Skeletal muscle cell (primary cell): ENCODE measurements around the gene SLC30A7.

ENCODE experiments used
- DNase-seq: peaks from one replicate; pipeline ENCODE4 v3.0.0-alpha.2; 2010; ENCODE audit warnings: low read depth
- H3K4me3 ChIP-seq: 2 replicates; pipeline ENCODE4 v1.5.1; 2011; ENCODE audit warnings: low read depth, mild to moderate bottlenecking, control low read depth, low read length, moderate library complexity

The SLC30A7 gene

DNA sequence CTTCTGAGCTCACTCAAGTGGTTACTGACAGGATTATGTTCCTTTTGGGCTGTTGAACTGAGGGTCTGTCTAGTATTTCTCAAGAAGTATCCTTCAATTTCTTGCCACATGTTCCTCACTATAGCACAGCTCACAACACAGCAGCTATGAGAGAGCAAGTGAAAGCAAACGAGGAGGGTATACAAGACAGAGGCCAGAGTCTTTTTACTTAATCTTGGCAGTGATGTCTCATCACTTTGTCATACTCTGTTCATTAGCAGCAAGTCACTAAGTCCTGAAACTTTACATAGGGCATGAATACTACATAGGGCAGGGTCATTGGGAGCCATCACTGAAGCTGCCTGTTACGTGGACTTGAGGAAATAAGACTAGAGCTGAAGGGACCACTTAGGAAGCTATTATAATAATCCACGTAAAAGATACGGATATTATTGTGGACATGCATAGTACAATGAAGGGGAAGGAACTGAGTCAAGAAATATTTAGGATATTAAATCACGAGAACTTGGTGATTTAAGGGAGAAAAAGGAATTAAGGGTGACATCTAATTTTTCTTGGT is 63.7 kb downstream of the SLC30A7 start:
- DNase-seq: no peak
- H3K4me3 ChIP-seq: no peak overlapping the region

DNA sequence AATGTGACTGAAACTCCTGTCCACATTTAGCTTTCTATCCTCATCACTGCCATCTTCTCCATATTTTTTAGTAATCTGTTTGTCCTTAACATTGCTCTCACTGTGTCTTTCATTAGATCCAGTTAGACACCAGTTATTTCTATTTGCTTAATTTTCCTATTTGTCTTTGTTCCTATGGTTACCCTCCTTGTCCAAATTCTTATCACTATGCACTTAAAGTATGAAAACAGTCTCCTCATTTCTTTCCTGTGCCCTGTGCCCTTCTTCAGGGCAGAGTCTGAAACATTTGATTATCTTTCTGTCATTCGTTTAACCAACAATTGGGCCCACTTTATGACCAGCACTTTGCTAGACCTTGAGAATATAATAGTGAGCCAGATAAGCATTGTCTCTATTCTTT is 64.2 kb downstream of the SLC30A7 start:
- H3K4me3 ChIP-seq: no peak overlapping the region
- DNase-seq: no peak

DNA sequence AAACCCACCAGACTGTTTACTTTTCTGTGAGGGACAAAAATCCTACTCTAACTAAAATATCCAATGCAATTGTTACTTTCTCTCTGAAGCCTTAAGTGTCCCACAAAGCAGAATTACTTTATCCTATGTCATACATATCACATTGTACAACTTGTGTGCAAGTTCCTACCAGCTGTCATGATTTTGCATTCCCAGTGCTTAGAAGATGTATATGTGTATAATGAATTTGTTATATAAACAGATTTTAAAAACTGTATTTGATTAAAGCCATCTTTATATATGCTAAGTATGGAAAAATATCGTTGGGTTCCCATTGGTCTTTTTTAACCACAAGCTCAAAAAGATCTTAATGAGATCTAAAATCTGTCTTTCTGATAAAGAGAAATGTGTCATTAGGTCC is 72.7 kb downstream of the SLC30A7 start:
- no peak overlapping the region for H3K4me3 ChIP-seq
- no peak for DNase-seq

GRCh38 chr1:100969327-100969726 is 73.4 kb downstream of the SLC30A7 start:
- H3K4me3 ChIP-seq: no peak overlapping the region
- DNase-seq: no peak

DNA sequence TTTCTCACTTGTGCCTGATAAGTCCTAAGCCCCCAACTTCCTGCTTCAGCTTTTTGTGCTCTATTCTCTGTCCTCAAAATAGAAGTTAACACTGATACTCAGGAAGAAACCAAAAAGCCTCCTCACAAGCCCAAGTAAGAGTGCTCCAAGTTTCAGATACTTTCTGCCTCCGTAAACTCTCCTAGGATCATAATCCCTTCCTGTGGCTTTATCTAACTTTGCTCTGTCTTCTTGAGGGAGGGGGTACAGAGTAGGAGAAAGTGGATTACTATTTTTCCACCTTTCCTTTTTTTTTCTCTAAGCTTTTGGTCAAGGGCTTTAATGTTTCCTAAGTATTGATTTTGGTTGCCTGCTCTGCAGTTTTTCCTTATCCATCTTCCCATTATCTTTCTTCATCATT is 75.1 kb downstream of the SLC30A7 start:
- no peak overlapping the region for H3K4me3 ChIP-seq
- no peak for DNase-seq

- DNase-seq: no peak
- no peak overlapping the region for H3K4me3 ChIP-seq
These were observed 76.3 kb downstream of the SLC30A7 start for GRCh38 chr1:100972185-100972584.

DNA sequence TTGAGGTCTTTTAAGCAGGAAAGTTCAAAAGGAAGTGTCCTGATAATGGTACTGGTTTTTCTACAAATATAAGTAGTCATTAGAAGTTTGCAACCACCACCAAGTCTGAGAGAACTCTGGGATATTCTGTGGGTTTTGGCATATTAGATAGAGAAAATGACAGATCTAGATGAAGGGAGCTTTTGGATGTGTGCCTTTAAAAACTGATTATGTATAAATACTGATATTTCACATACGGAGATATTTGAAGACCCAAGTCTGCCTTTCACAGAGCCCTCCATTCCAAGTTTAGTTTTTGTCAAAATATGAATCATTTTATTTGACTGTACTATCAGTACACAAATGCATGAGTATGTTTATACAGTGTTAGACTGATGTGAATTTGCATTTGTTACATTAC is 81.0 kb downstream of the SLC30A7 start:
- H3K4me3 ChIP-seq: no peak overlapping the region

GRCh38 chr1:100979631-100980030 is 83.7 kb downstream of the SLC30A7 start:
- no peak overlapping the region for H3K4me3 ChIP-seq
- no peak for DNase-seq

More for the DNA sequence above, 81.0 kb downstream of the SLC30A7 start:
- no peak for DNase-seq

DNA sequence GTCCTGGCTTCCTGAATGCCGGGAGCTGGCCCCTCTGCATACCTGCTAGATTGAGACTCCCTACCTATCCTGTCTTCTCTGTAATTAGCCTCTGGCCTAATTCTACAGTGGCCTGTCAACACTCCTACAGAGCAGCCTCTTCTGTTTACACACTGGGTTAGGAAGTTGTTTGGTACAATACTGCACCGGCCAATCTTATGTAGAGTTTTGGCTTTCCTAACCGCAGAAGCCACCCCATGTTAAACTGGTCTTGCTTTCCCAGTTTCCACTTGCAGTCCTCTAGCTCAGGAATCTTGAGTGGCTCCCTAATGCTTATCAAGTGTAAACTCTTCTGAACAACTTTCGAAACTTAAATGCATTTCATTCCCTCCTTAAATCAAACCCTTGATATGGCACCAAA is 86.9 kb downstream of the SLC30A7 start:
- H3K4me3 ChIP-seq: no peak overlapping the region
- no peak for DNase-seq

- no peak for DNase-seq
- no peak overlapping the region for H3K4me3 ChIP-seq
These were observed 92.2 kb downstream of the SLC30A7 start for GRCh38 chr1:100988121-100988520.

DNA sequence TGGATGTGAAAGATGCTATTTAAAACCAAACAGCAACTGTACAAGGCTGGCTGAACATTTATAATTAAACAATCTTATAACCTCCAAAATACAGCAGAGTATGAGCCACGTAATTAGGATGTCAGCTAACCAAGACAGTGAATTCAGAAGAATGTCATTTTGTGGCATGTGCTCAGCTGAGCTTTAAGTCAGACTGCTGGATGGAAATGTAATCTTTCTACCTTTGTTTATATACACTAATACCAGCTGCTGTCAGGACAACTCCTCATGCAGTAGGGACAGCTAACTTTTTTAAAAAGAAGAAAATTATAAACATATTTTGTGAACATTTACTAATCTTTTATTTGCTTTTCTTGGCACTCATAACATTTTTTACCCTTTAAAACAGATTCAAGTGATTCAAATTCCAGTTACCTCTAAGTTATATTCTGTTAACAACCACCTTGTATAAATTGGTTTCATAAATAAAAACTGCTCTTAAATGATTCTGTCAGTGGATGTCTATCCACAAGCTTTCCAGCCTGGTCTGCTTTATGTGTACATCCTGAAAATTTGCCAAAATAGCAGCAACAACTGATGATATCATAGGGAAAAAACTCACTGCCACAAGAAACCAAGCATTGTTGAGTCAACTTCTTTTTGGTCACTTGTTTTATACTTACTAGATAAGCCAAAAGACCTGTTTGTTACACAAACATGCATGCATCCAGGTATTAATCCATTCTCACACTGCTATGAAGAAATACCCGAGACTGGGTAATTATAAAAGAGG is 93.6 kb downstream of the SLC30A7 start:
- DNase-seq: peak; percentile 64
- H3K4me3 ChIP-seq: no peak overlapping the region

- no peak for DNase-seq
- no peak overlapping the region for H3K4me3 ChIP-seq
These were observed 99.5 kb downstream of the SLC30A7 start for GRCh38 chr1:100995198-100995988.

- no peak overlapping the region for H3K4me3 ChIP-seq
- DNase-seq: no peak
These were observed 102.5 kb downstream of the SLC30A7 start for GRCh38 chr1:100998426-100998825.

DNA sequence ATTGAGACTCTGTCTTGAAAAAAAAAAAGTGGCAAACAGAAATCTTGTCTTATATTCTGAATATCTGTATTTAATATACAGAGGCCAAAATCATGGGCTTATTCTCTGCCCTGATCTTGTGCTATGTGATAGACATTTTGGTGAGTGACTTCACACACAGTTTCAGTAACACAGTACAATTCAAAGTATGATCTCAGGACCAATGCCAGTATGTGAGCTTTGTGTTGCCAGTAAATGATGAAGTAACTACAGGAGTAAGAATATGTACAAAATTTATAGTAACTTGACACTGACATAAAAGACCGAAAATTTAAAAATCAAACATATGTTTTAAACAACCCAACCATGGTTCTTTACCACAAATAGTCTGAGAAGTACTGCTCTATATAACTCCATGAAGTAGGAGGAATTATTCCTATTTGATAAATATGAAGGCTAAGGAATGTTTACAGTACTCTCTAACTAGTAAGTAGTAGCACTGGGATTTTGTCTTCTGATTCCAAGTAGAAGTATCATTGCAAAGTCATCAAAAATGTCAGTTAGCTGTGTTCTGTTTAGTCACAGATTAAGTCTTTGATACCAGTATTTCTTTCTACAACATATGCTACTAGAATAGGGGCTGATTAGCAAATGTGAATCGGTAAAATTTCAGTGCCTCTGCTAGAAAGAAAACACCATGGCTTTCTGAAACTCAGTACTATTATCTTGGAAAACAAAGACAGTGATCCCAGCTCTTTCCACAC is 104.4 kb downstream of the SLC30A7 start:
- no peak for DNase-seq
- no peak overlapping the region for H3K4me3 ChIP-seq

- H3K4me3 ChIP-seq: no peak overlapping the region
- DNase-seq: no peak
These were observed 106.7 kb downstream of the SLC30A7 start for GRCh38 chr1:101002551-101002950.

DNA sequence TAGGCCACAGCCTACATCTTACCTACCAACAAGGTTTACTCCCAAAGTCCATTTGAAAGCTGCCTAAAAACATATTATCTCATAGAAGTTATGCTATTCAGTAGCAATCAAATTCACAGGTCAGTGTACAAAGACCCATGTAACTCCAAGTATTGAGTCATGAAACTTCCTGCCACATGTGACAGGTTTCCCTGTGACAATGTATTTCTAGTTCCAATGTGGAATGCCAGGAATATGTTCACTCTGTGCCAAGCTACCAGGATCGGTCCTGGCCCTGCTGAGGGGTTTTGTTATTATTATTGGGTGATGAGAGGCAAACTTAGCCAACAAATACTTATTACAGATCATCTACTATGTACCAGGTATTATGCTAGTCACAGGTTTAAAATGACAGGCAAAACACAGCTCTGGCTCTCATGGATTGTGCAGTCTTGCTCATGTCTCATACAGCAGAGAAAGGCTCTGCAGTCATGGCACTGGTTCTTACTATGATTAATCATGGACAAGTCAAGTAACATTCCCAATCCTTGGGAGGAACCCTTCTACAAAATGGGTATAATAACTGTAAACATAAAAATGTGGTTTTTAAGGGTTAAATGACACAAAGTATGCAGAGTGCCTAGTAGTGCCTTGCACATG is 107.2 kb downstream of the SLC30A7 start:
- H3K4me3 ChIP-seq: no peak overlapping the region
- DNase-seq: no peak

GRCh38 chr1:101004061-101004460 is 108.2 kb downstream of the SLC30A7 start:
- no peak overlapping the region for H3K4me3 ChIP-seq
- peak; percentile 80 for DNase-seq

DNA sequence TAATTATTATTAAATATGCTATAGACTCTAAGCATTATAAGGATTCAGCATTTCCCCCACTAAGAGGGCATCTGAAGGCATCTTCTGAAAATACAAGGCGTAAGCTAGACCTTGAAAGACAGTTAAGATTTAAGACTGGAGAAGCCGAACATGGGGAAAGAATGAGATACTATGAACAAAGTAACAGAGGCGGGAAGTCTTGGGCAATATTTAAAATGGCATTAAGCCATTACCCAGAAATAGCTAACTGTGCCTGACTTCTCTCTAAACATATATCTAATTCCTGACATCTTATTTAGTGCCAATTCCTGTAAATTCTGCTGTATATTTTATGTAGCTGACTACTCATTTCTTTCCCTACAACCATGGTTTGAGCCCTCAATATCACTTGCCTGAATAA is 108.8 kb downstream of the SLC30A7 start:
- no peak overlapping the region for H3K4me3 ChIP-seq
- DNase-seq: peak; percentile 73

GRCh38 chr1:101005183-101005582 is 109.3 kb downstream of the SLC30A7 start:
- DNase-seq: no peak
- no peak overlapping the region for H3K4me3 ChIP-seq
